KMS-11 (cell line): Measurements from ENCODE around the gene RCAN2.
A peak's percentile ranks its signal among the peaks of the same experiment; 100 is the strongest.

ENCODE experiments used
- H2AFZ ChIP-seq: fragments of 200-600 bp; sonication (generic); 2 replicates; pipeline ENCODE4 v1.6.1; 2016; ENCODE audit warnings: antibody characterized with exemption, mixed run types, low read depth
- H3K27ac ChIP-seq: fragments of 200-600 bp; sonication (generic); 2 replicates; pipeline ENCODE4 v1.6.1; 2016; ENCODE audit warnings: mild to moderate bottlenecking, mixed run types
- H3K27me3 ChIP-seq: fragments of 200-600 bp; sonication (generic); 2 replicates; pipeline ENCODE4 v1.6.1; 2017; ENCODE audit warnings: mild to moderate bottlenecking, low read depth, mixed run types, moderate library complexity; ENCODE audit not compliant: insufficient read depth
- H3K36me3 ChIP-seq: fragments of 200-600 bp; sonication (generic); 2 replicates; pipeline ENCODE4 v1.6.1; 2017; ENCODE audit warnings: mild to moderate bottlenecking, mixed run types; ENCODE audit not compliant: insufficient read depth
- H3K4me1 ChIP-seq: fragments of 200-600 bp; sonication (generic); 2 replicates; pipeline ENCODE4 v1.6.1; 2016; ENCODE audit warnings: mild to moderate bottlenecking, low read depth, mixed run types; ENCODE audit not compliant: poor library complexity, severe bottlenecking
- H3K4me2 ChIP-seq: fragments of 200-600 bp; sonication (generic); 2 replicates; pipeline ENCODE4 v1.7.0; 2016; ENCODE audit warnings: mild to moderate bottlenecking, mixed run types
- H3K4me3 ChIP-seq: fragments of 200-600 bp; sonication (generic); IDR thresholded peaks from 2 replicates; pipeline ENCODE4 v1.6.1; 2017; ENCODE audit warnings: low read depth, low read length, mixed read lengths; ENCODE audit not compliant: insufficient read depth
- H3K79me2 ChIP-seq: fragments of 200-600 bp; sonication (generic); 2 replicates; pipeline ENCODE4 v1.6.1; 2016; ENCODE audit warnings: low read depth, mixed run types; ENCODE audit not compliant: insufficient read depth
- H3K9ac ChIP-seq: fragments of 200-600 bp; sonication (generic); 2 replicates; pipeline ENCODE4 v1.6.1; 2016; ENCODE audit warnings: mild to moderate bottlenecking, mixed run types
- H4K20me1 ChIP-seq: fragments of 200-600 bp; sonication (generic); 2 replicates; pipeline ENCODE4 v1.6.1; 2016; ENCODE audit warnings: mild to moderate bottlenecking, mixed run types; ENCODE audit not compliant: insufficient read depth
- CTCF ChIP-seq: fragments of 200-600 bp; sonication (generic); conservative IDR thresholded peaks from 2 replicates; pipeline ENCODE4 v1.6.1; 2017; ENCODE audit warnings: low read depth, mild to moderate bottlenecking, antibody characterized with exemption, low read length, moderate library complexity, mixed read lengths

Gene RCAN2

GRCh38 chr6:46377209-46377608, 114.0 kb downstream of the RCAN2 start:
- Histone ChIP-seq H4K20me1 (no peaks in the 10 kb centered on the region), H3K27ac (no peak overlapping the region), H3K4me3 (no peak overlapping the region), H3K79me2 (no peaks in the 10 kb centered on the region), H3K27me3 (no peaks in the 10 kb centered on the region), H3K4me2 (no peak overlapping the region), H3K4me1 (peaks cover 27% of the 10 kb centered on the region), H2AFZ (no peak overlapping the region), H3K9ac (no peak overlapping the region), H3K36me3 (no peaks in the 10 kb centered on the region)
- TF ChIP-seq CTCF = no peak

GRCh38 chr6:46376562-46377061, 114.6 kb downstream of the RCAN2 start:
- peaks cover 27% of the 10 kb centered on the region for H3K4me1 ChIP-seq
- no peak overlapping the region for H2AFZ ChIP-seq
- H3K36me3 ChIP-seq = no peaks in the 10 kb centered on the region
- no peaks in the 10 kb centered on the region for H3K27me3 ChIP-seq
- H3K9ac ChIP-seq = no peak overlapping the region
- H3K4me3 ChIP-seq = no peak overlapping the region
- no peak for TF ChIP-seq CTCF
- no peaks in the 10 kb centered on the region for H4K20me1 ChIP-seq
- no peak overlapping the region for H3K27ac ChIP-seq
- H3K79me2 ChIP-seq = no peaks in the 10 kb centered on the region
- peak overlapping the region; percentile 13; the same call in 1 of the 2 replicates for H3K4me2 ChIP-seq

DNA sequence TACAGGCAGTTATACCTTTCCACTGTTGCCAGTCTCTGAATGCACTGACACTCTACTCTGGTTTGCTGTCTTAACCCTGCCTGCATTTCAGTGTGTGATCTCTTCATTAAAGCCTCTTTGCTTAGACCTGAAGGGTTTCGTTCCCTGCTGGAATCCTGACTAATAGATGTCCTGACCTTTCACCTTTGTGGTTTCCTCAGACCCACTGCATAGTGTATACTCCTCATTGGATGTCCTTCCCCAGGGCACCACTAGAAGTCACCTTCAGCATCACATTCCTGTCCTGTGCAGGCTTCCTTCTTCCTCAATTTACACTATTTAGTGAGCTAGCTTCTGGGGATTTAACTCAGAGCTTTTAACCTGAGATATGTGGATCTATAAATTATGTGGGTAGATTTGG, 120.6 kb downstream of the RCAN2 start:
- Histone ChIP-seq H4K20me1 (no peaks in the 10 kb centered on the region), H3K9ac (no peak overlapping the region), H3K27ac (no peak overlapping the region), H3K4me2 (no peak overlapping the region), H3K4me3 (no peak overlapping the region), H3K36me3 (no peaks in the 10 kb centered on the region), H2AFZ (no peak overlapping the region), H3K79me2 (no peaks in the 10 kb centered on the region), H3K27me3 (no peaks in the 10 kb centered on the region), H3K4me1 (no peaks in the 10 kb centered on the region)
- no peak for TF ChIP-seq CTCF

- Histone ChIP-seq H3K79me2 (no peaks in the 10 kb centered on the region), H3K27ac (no peak overlapping the region), H3K4me3 (no peak overlapping the region), H3K4me1 (no peaks in the 10 kb centered on the region), H2AFZ (no peak overlapping the region), H3K27me3 (no peaks in the 10 kb centered on the region), H3K4me2 (no peak overlapping the region), H3K9ac (no peak overlapping the region), H4K20me1 (no peaks in the 10 kb centered on the region), H3K36me3 (no peaks in the 10 kb centered on the region)
- no peak for TF ChIP-seq CTCF
Measured at GRCh38 chr6:46368169-46368536, 123.1 kb downstream of the RCAN2 start.
